Thymus (tissue), 11 donors: ENCODE measurements around the gene COX6B1. TPM values are rescaled to one million over a fixed set of nuclear protein-coding genes. Genes with fewer than 3 reads are reported as not detected.

ENCODE experiments used
- DNase-seq, 9 donors: peaks; one replicate each; pipeline ENCODE4 v3.0.0-alpha.2; 2013; ENCODE audit warnings: low spot score in 9 of 9, low read depth in 6 of 9, missing footprints in 1 of 9
- H3K27ac ChIP-seq, 2 donors: one replicate each; pipeline ENCODE4 v1.5.1; 2013; ENCODE audit warnings: control low read depth in 1 of 2, low read depth in 1 of 2, low read length in 1 of 2, mild to moderate bottlenecking in 1 of 2, moderate library complexity in 1 of 2
- H3K27me3 ChIP-seq, 2 donors: one replicate each; pipeline ENCODE4 v1.5.1; 2013; ENCODE audit warnings: low read length in 1 of 2; ENCODE audit not compliant: control insufficient read depth in 2 of 2, insufficient read depth in 1 of 2
- H3K36me3 ChIP-seq, 2 donors: one replicate each; pipeline ENCODE4 v1.5.1; 2013; ENCODE audit warnings: low read length in 1 of 2, mild to moderate bottlenecking in 1 of 2, moderate library complexity in 1 of 2; ENCODE audit not compliant: control insufficient read depth in 2 of 2, insufficient read depth in 2 of 2
- H3K4me1 ChIP-seq, 2 donors: one replicate each; pipeline ENCODE4 v1.5.1; 2013; ENCODE audit warnings: low read length in 2 of 2; ENCODE audit not compliant: control insufficient read depth in 2 of 2, insufficient read depth in 2 of 2
- H3K4me3 ChIP-seq, 2 donors: one replicate each; pipeline ENCODE4 v1.5.1; 2013; ENCODE audit warnings: low read length in 2 of 2, control low read depth in 1 of 2, mild to moderate bottlenecking in 1 of 2
- H3K9me3 ChIP-seq, 2 donors: one replicate each; pipeline ENCODE4 v1.5.1; 2013; ENCODE audit warnings: low read length in 1 of 2, mild to moderate bottlenecking in 1 of 2; ENCODE audit not compliant: control insufficient read depth in 2 of 2, insufficient read depth in 1 of 2
- WGBS: extraction: QIAGEN DNeasy Blood & Tissue Kit; methylation state at CpG from one replicate; pipeline ENCODE4 v1.1.7; 2013; 5-methylcytosine and 5-hydroxymethylcytosine counted together
- polyA plus RNA-seq: library from polyadenylated mRNA; stranded (reverse); fragments of 200-250 nt; gene quantifications from one replicate; pipeline ENCODE4 v1.2.3, GENCODE V29; 2013
- total RNA-seq: library from RNA; stranded (reverse); fragments of 120-200 nt; gene quantifications from one replicate; pipeline ENCODE4 v1.2.4, GENCODE V29; 2013
- donor health status: healthy.

The COX6B1 gene
- total and polyA plus RNA-seq, 2 donors: 636 to 656 TPM

GRCh38 chr19:35641515-35642151 is 6.5 kb upstream of the COX6B1 start, which contains the start of gene ETV2:
TSS of gene ETV2 (plus strand) at chr19:35641745. CDS start at chr19:35642461, 716 bp downstream.
- Histone ChIP-seq H3K36me3 (peaks cover 18 to 19% of the 10 kb centered on the region in 2 donors), H3K4me1 (peaks cover 24 to 47% of the 10 kb centered on the region in 2 donors), H3K9me3 (no peaks in the 10 kb centered on the region), H3K27ac (peak within 1 kb of the TSS in 1 of 2 donors; percentile 42), H3K4me3 (peak within 1 kb of the TSS; percentile 9 to 37), H3K27me3 (peaks cover 0 to 13% of the 10 kb centered on the region in 2 donors)
- 22% methylated on average over 28 of the region's 28 CpGs for WGBS
- peak in 5 of 9 donors; percentile 50 to 74 (median 61) for DNase-seq

- peaks cover 11 to 13% of the 10 kb centered on the region in 2 donors for H3K36me3 ChIP-seq
- peaks cover 24 to 47% of the 10 kb centered on the region in 2 donors for H3K4me1 ChIP-seq
- H3K4me3 ChIP-seq: no peak overlapping the region
- H3K27ac ChIP-seq: no peak overlapping the region
- no peaks in the 10 kb centered on the region for H3K9me3 ChIP-seq
- 92% methylated on average over 10 of the region's 10 CpGs for WGBS
- no peak for DNase-seq
- peaks cover 0 to 13% of the 10 kb centered on the region in 2 donors for H3K27me3 ChIP-seq
These were observed 5.8 kb upstream of the COX6B1 start for GRCh38 chr19:35642312-35642711.

DNA sequence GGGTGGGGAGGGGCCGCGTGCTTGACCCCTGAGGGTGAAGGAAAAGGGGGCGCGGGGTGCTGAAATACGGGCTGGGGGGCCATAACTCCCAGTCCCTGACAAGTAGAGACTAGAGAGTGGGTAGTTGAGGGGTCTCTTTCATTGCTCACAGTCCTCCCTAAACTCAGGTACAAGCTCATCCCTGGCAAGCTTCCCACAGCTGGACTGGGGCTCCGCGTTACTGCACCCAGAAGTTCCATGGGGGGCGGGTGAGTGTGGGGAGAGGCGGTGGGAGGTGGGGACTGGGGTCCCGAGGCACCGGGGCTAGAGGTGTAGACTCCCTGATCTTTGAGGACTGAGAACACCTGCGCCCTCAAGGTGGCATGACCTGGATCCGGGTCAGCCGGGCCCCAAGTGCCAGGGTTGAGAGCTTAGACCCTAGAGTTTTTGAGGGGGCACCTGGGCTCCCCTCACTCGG is 5.3 kb upstream of the COX6B1 start:
- WGBS: 52% methylated on average over 15 of the region's 15 CpGs
- peaks cover 24 to 51% of the 10 kb centered on the region in 2 donors for H3K4me1 ChIP-seq
- DNase-seq: peak in 1 of 9 donors; percentile 8

GRCh38 chr19:35643255-35644205 is 4.6 kb upstream of the COX6B1 start:
- H3K36me3 ChIP-seq: peaks cover 0 to under 1% of the 10 kb centered on the region in 2 donors
- under 1% methylated on average over 69 of the region's 69 CpGs for WGBS

More for the DNA sequence above, 5.3 kb upstream of the COX6B1 start:
- Histone ChIP-seq H3K9me3 (no peaks in the 10 kb centered on the region), H3K4me3 (peak overlapping the region; percentile 57 to 82), H3K36me3 (peaks cover 6 to 7% of the 10 kb centered on the region in 2 donors), H3K27ac (peak overlapping the region in 1 of 2 donors; percentile 94), H3K27me3 (peaks cover 0 to 13% of the 10 kb centered on the region in 2 donors)

GRCh38 chr19:35644206-35644986 is 3.7 kb upstream of the COX6B1 start:
- peaks cover 0 to 13% of the 10 kb centered on the region in 2 donors for H3K27me3 ChIP-seq
- peak overlapping the region; percentile 86 to 94 for H3K27ac ChIP-seq
- H3K36me3 ChIP-seq: no peaks in the 10 kb centered on the region
- 1% methylated on average over 60 of the region's 60 CpGs for WGBS
- DNase-seq: peak in 6 of 9 donors; percentile 71 to 92 (median 84)
- H3K9me3 ChIP-seq: no peaks in the 10 kb centered on the region
- peaks cover 32 to 58% of the 10 kb centered on the region in 2 donors for H3K4me1 ChIP-seq
- H3K4me3 ChIP-seq: peak overlapping the region; percentile 57 to 82

More at GRCh38 chr19:35643255-35644205, 4.6 kb upstream of the COX6B1 start:
- peaks cover 0 to 13% of the 10 kb centered on the region in 2 donors for H3K27me3 ChIP-seq
- H3K27ac ChIP-seq: peak overlapping the region; percentile 86 to 94
- H3K4me3 ChIP-seq: peak overlapping the region; percentile 57 to 82
- peak in 6 of 9 donors; percentile 71 to 89 (median 78) for DNase-seq
- no peaks in the 10 kb centered on the region for H3K9me3 ChIP-seq
- peaks cover 24 to 51% of the 10 kb centered on the region in 2 donors for H3K4me1 ChIP-seq

DNA sequence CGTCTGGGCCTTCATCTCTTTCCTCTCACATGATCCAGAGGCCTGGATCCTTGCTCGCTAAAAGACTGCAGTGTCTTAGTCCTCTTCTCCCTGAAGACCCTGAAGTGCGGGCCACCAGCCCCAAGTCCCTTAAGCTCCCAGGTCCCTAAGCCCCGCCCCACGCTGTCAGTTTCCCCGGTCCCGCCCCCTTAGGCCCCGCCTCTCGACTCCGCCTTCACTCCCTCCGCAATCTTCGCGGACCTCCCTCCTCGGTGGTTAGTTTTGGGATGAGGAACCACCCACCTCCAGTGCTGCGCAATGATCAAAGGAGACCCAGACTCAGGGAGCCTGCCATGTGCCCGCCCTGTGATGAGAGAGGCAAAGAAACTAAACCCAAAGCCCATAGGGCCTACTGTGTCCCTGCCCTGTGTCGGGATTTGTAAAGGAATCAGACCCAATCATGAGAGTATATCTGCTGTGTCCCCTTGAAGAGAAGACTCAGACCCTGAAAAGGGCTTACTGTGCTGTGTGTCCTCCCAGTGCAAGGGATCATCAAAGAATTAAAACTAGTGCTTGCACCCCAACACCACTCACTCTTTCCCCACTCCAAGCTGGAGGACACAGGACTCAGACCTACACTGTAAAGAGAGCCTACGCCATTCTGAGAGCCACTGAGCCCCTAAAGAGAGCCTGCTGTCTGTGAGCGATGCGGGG is 3.0 kb upstream of the COX6B1 start:
- Histone ChIP-seq H3K27me3 (peaks cover 0 to 13% of the 10 kb centered on the region in 2 donors), H3K4me1 (peaks cover 32 to 58% of the 10 kb centered on the region in 2 donors), H3K9me3 (no peaks in the 10 kb centered on the region), H3K4me3 (peak overlapping the region; percentile 57 to 82), H3K36me3 (no peaks in the 10 kb centered on the region), H3K27ac (peak overlapping the region; percentile 86 to 94)
- 19% methylated on average over 20 of the region's 20 CpGs for WGBS
- DNase-seq: peak in 6 of 9 donors; percentile 37 to 82 (median 70)

GRCh38 chr19:35645680-35646511 is 2.2 kb upstream of the COX6B1 start:
- no peaks in the 10 kb centered on the region for H3K9me3 ChIP-seq
- no peak overlapping the region for H3K4me3 ChIP-seq
- H3K4me1 ChIP-seq: peaks cover 32 to 58% of the 10 kb centered on the region in 2 donors
- H3K36me3 ChIP-seq: peaks cover 2 to 4% of the 10 kb centered on the region in 2 donors
- H3K27me3 ChIP-seq: peaks cover 0 to 13% of the 10 kb centered on the region in 2 donors
- WGBS: 91% methylated on average over 7 of the region's 7 CpGs
- no peak overlapping the region for H3K27ac ChIP-seq
- peak in 1 of 9 donors; percentile 6 for DNase-seq
